GM18870 (cell line): ENCODE results near the gene DTYMK.
"Not testable (repeated sequence)": the region's sequence is repeated elsewhere in the genome, so short reads cannot be mapped to it uniquely, and the experiment has no call there.

Experiments
- ATAC-seq: cut with Tn5 transposase; IDR thresholded peaks from one replicate; pipeline ENCODE4 v1.9.1; 2021; ENCODE audit warnings: moderate library complexity; ENCODE audit not compliant: unreplicated experiment

Gene DTYMK, protein sequence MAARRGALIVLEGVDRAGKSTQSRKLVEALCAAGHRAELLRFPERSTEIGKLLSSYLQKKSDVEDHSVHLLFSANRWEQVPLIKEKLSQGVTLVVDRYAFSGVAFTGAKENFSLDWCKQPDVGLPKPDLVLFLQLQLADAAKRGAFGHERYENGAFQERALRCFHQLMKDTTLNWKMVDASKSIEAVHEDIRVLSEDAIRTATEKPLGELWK

DNA sequence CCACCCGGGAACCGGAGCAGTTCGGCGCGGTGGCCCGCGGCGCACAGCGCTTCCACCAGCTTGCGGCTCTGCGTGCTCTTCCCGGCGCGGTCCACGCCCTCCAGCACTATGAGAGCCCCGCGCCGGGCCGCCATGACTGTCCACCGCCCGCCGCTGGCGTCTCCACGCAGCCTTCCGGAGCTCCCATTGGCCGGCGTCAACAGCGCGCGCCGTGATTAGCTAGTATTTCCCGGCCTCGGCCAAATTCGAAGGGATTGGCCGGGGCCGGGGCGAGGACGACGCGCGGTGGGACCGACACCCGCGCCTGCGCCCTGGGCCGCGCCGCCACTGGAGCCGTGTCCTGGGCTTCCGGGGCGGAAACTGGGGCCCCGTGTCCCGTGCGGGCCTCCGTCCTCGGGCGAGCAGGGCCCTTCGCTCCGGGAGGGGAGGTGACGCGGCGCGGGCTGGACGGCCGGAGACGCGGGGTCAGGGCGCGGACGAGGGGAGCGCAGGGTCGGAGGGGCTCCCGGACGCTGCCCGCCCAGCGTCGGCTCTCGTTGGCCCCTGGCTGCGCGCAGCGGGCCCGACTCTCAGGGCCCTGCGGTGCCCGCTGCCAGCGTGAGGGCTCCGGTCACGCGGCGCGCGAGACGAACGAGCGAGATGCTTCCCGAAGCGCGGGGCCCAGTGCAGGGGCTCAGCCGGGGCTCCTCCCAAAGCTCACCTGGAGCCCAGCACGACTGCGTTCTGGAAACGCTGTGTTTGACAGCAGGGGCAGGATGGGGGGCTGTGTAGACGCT, at the start of gene DTYMK:
DTYMK (minus strand) TSS at position 166 of the 776 bp plus-strand sequence; CDS start at position 134, 32 bp downstream.
- peak; percentile 86 for ATAC-seq

GRCh38 chr2:241736111-241736510, 49.5 kb upstream of the DTYMK start:
- no peak for ATAC-seq

- ATAC-seq: peak; percentile 40
Observed at GRCh38 chr2:241734467-241735208, 48.0 kb upstream of the DTYMK start, which contains the start of gene D2HGDH. D2HGDH (plus strand) TSS chr2:241734630; CDS start chr2:241735225, 595 bp downstream.

GRCh38 chr2:241734208-241734466, 47.5 kb upstream of the DTYMK start:
- peak; percentile 17 for ATAC-seq

DNA sequence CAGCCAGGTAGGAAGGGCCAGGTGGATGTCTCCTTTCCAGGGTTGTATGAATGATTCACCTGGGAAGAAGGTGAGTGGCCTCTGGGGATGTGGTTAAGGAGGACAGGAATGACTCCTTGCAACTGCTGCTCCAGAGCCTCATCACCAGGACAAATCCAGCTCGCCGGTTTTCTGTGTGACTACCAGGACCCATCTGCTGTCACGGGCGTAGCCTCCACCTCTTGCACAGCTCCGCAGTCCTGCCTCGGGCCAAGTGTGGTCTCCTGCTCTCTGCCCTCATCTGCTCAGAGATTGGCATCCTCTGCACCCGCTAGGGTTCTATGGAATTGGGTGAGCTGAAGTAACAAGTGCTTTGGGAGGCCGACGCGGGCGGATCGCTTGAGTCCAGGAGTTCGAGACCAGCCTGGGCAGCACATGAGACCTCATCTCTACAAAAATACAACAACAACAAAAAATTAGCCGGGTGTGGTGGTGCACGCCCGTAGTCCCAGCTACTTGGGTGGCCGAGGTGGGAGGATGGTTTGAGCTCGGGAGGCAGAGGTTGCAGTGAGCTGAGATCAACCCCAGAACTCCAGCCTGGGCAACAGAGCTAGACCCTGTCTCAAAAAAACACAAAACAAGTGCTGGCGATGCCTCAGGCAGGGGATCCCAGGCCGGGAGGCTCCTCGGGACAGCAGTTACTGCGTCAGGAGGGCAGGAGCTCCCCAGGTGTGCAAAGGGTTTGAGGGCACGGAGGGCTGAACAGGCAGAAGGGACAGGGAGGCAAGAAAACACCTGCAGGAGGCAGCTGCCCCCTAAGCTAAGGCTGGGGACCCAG, 47.0 kb upstream of the DTYMK start:
- ATAC-seq: no peak

GRCh38 chr2:241732513-241733186, 46.0 kb upstream of the DTYMK start:
- not testable (repeated sequence) for ATAC-seq

DNA sequence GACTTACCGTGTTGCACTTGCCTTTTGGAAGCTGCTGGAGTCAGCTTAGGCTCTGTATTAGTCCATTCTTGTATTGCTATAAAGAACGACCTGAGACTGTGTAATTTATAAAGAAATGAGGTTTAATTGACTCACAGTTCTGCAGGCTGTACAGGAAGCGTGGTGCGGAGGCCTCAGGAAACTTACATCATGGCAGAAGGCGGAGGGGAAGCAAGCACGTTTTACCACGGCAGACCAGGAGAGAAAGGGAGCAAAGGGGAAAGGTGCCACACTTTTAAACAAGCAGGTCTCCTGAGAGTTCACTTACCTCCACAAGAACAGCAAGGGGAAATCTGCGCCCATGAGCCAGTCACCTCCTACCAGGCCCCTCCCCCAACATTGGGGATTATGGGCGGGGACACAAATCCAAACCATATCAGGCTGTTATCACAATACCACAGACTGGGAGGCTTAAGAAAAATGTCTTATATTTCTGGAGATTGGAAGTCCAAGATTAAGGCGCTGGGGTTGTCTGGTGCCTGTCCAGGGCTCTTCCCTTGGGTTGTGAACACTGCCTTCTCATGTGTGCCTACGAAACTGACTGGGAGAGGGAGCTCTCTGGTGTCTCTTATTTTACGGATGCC, 44.2 kb upstream of the DTYMK start:
- ATAC-seq: no peak

DNA sequence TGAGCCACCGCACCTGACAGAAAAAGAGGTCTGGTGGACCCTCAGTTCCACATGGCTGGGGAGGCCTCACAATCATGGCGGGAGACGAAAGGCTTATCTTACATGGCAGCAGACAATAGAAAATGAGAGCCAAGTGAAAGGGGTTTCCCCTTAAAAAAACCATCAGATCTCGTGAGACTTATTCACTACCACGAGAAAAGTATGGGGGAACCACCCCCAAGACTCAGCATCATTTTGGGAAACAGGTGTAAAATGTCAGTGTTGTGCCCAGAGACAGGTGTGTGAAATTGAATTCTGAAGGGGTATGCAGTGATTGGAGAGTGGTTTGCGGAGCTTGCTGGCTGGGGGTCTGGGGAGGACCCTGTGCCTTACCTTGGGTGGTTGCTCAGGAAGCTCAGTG, 43.3 kb upstream of the DTYMK start:
- no peak for ATAC-seq

DNA sequence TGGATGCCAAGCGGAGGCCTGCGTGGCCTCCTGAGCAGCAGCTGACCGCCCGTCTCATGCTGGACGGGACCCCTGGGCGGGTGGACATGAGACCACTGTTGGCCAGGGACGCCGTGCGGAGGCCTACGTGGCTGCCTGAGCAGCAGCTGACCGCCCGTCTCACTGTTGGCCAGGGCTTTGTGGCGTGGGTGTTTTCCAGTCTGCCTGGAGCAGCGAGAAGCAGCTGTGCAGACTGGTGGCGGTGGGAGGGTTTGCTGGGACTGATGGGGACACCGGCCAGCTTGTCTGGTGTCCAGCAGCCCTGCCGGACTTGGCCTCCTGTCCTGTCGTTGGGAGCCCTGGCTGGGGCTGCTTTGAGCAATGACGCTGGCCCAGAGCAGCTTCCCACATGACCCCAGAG, 42.0 kb upstream of the DTYMK start:
- ATAC-seq: no peak

DNA sequence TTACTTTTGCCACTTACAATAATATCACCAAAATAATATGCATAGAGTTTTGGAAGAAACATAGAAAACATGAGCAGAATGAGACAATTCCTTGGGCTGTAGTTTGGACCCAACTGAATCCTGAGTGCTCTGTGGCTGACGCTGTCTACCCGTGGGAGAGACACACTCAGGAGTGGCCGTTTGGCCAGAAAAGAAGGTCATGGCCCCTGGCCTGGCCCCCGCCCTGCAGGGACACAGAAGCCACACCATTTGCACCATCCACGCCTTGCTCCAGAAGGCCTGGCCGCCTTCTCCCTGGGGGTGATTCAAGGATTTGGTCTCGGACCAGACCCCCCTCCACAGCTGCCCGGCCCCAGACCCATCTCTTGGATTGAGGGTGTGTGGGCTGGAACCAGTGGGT, 41.4 kb upstream of the DTYMK start:
- ATAC-seq: no peak

GRCh38 chr2:241726459-241726858, 39.8 kb upstream of the DTYMK start:
- ATAC-seq: no peak

DNA sequence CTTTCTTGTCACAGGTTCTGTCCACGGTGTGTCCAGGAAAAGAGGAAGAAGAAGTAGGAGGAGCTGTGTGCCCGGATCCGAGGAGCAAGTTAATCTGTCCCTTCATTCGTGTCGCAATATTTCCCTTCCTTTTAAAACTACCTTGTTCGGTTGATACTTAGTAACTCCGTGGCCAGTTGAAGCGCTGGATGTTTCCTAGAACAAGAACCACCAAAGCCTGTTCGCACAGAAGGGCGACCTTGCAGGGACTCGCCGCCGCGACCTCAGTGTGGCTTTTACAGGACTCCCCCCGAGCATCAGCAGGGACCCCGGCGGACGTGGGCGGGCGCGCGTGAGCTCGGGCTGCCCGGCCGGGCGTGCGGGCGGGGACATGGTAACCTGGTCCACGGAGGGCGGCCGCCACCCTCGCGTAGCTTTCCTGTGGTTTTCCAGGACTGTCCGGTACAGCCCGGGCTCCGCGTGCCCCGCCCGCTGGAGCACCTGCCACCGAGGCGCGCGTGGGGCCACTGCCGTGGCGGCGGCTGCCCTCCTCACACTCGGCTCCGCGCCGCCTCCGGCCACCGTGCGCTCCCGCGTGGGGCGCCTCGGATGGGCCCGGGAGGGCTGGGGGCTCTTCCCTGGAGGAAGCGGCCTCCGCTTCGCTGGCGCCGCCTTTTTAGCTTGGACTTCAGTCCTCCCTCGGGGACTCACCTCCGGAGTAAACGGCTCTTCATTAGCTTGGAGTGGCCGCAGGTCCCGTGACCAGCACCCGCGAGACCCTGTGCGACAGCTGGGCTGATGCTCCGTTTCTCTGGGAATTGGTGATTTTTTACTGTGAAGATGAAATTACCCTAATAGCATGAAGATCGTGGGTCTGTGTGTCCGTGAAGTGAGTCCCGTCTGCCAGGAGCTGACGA, 38.6 kb upstream of the DTYMK start:
- no peak for ATAC-seq

GRCh38 chr2:241724259-241724974, 37.8 kb upstream of the DTYMK start:
- ATAC-seq: no peak

GRCh38 chr2:241722896-241723454, 36.4 kb upstream of the DTYMK start:
- ATAC-seq: no peak

- ATAC-seq: no peak
Observed at GRCh38 chr2:241721852-241722251, 35.2 kb upstream of the DTYMK start.

DNA sequence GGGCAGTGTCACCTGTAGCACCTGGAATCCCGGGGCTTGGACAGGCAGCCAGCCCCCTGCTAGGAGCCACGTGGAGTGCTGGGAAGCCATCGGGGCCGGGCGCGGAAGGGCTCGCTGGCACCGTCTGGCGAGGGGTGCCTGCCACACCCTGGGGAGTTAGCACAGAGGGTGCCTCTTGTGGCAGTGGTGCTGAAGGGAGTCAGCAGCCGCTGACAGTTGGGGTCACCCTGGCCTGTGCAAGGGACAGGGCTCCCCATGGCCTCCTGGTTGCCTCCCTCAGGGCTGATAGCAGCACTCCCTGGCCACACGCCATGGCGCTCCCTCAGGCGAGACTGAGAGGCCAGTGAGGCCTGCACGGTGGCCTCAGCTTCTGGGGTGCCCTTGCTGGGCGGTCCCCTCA, 33.9 kb upstream of the DTYMK start:
- ATAC-seq: no peak

GRCh38 chr2:241720099-241720498, 33.5 kb upstream of the DTYMK start:
- ATAC-seq: no peak

GRCh38 chr2:241719093-241719492, 32.5 kb upstream of the DTYMK start:
- ATAC-seq: no peak
